ENCODE measurements around the gene TIMM23.
"Not testable (repeated sequence)": the region's sequence is repeated elsewhere in the genome, so short reads cannot be mapped to it uniquely, and the experiment has no call there.

DNA sequence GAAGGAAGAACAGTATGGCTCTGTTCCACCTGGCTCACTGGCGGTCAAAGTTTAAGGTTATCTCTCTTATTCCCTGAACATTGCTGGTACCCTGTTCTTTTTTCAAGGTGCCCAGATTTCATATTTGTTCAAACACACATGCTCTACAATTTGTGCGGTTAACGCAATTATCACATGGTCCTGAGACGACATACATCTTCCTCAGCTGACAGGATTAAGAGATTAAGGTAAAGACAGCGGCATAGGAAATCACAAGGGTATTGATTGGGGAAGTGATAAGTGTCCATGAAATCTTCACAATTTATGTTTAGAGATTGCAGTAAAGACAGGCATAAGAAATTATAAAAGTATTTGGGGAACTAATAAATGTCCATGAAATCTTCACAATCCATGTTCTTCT is 27.7 kb downstream of the TIMM23 start:
- not testable (repeated sequence) for TF ChIP-seq ZSCAN20 (CRISPR knock-in tag; IDR thresholded peaks at IDR 0.05); POLR2A (IDR thresholded peaks at IDR 0.05; ENCODE audit: low read length); BHLHE40 (IDR thresholded peaks at IDR 0.05; ENCODE audit: low read depth, low read length); CTCF (IDR thresholded peaks at IDR 0.05); EP300 (IDR thresholded peaks at IDR 0.05); CHD2 (IDR thresholded peaks at IDR 0.05; ENCODE audit: low read length, partially characterized antibody); RFX5 (IDR thresholded peaks at IDR 0.05); ESRRA (IDR thresholded peaks at IDR 0.05; ENCODE audit: borderline replicate concordance, low read length); SREBF2 (IDR thresholded peaks at IDR 0.05); HMGXB4 (CRISPR knock-in tag; IDR thresholded peaks at IDR 0.05; ENCODE audit: borderline replicate concordance); RCOR1 (IDR thresholded peaks at IDR 0.05; ENCODE audit: low read depth, low read length); SMC3 (IDR thresholded peaks at IDR 0.05)
- TF ChIP-seq, protein P1, sequence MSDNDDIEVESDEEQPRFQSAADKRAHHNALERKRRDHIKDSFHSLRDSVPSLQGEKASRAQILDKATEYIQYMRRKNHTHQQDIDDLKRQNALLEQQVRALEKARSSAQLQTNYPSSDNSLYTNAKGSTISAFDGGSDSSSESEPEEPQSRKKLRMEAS (IDR thresholded peaks at IDR 0.05): not testable (repeated sequence)

Measured in A549 (cell line).